HEK293T (cell line): ENCODE data around the gene HUWE1.

Experiments used
- BHLHE40 ChIP-seq: fragments of 450-650 bp; IDR thresholded peaks from 2 replicates; pipeline ENCODE4 v1.6.1; 2016; ENCODE audit warnings: mild to moderate bottlenecking, moderate library complexity, borderline replicate concordance
- FOXA1 ChIP-seq: fragments of 450-650 bp; IDR thresholded peaks from 2 replicates; pipeline ENCODE4 v1.6.1; 2016; ENCODE audit warnings: mild to moderate bottlenecking
- FOXK2 ChIP-seq: fragments of 450-650 bp; IDR thresholded peaks from 2 replicates; pipeline ENCODE4 v1.6.1; 2016; ENCODE audit warnings: mild to moderate bottlenecking
- FOXM1 ChIP-seq: fragments of 450-650 bp; IDR thresholded peaks from 2 replicates; pipeline ENCODE4 v1.6.1; 2017; ENCODE audit warnings: mild to moderate bottlenecking, borderline replicate concordance
- LEF1 ChIP-seq: fragments of 450-650 bp; IDR thresholded peaks from 2 replicates; pipeline ENCODE4 v1.6.1; 2017; ENCODE audit warnings: mild to moderate bottlenecking, borderline replicate concordance
- SP1 ChIP-seq: fragments of 450-650 bp; IDR thresholded peaks from 2 replicates; pipeline ENCODE4 v1.6.1; 2017
- TARDBP ChIP-seq: fragments of 450-650 bp; IDR thresholded peaks from 2 replicates; pipeline ENCODE4 v1.6.1; 2016

GRCh38 chrX:53558646-53559045 lies 127.9 kb downstream of the HUWE1 start:
- TF ChIP-seq SP1 (no peak), FOXK2 (no peak), TARDBP (no peak), FOXM1 (no peak), LEF1 (no peak), BHLHE40 (no peak), FOXA1 (no peak)
